AG09319 (cell line): ENCODE results near the gene RNF144B.
"Not testable (repeated sequence)": the region's sequence is repeated elsewhere in the genome, so short reads cannot be mapped to it uniquely, and the experiment has no call there.

ENCODE experiments used
- DNase-seq: peaks from one replicate; pipeline ENCODE4 v3.0.0-alpha.2; 2010; ENCODE audit warnings: low read depth; ENCODE audit errors: extremely low read depth
- CTCF ChIP-seq: IDR thresholded peaks from 2 replicates; pipeline ENCODE4 v1.5.1; 2011; ENCODE audit warnings: low read depth, mild to moderate bottlenecking, inconsistent platforms, low read length, moderate library complexity

RNF144B gene

GRCh38 chr6:18457065-18457737, 70.1 kb downstream of the RNF144B start:
- TF ChIP-seq CTCF = no peak
- no peak for DNase-seq

- not testable (repeated sequence) for DNase-seq
Measured at GRCh38 chr6:18458086-18458485, 70.9 kb downstream of the RNF144B start.

GRCh38 chr6:18463429-18463828, 76.3 kb downstream of the RNF144B start:
- DNase-seq = no peak
- TF ChIP-seq CTCF = no peak

- TF ChIP-seq CTCF = no peak
- no peak for DNase-seq
Measured at GRCh38 chr6:18464176-18464575, 77.0 kb downstream of the RNF144B start.

GRCh38 chr6:18465410-18466154, 78.4 kb downstream of the RNF144B start:
- TF ChIP-seq CTCF = no peak
- no peak for DNase-seq

- DNase-seq = no peak
- no peak for TF ChIP-seq CTCF
Measured at GRCh38 chr6:18467741-18468502, 80.8 kb downstream of the RNF144B start.

GRCh38 chr6:18468503-18468843, 81.3 kb downstream of the RNF144B start:
- no peak for DNase-seq
- TF ChIP-seq CTCF = no peak
